Endothelial cell of umbilical vein (primary cell): ENCODE results near the gene COL18A1. TPM values are rescaled to one million over a fixed set of nuclear protein-coding genes. Genes with fewer than 3 reads are reported as not detected.

Experiments used
- BruUV-seq: library from RNA; stranded (reverse); fragments of 400-500 nt; replicated peaks from 2 replicates; lab custom pipeline; 2021; lab: Mats Ljungman, UMichigan
- CTCF ChIA-PET: fragments of 300-600, 350-600 bp; sonication (Branson Sonifier 250); formaldehyde crosslinking; loops from one replicate; lab custom pipeline; 2021; ENCODE audit warnings: antibody characterized with exemption, inconsistent platforms; lab: Charles Lee
- POLR2A ChIA-PET: fragments of 300-600, 350-600 bp; sonication (Branson Sonifier 250); formaldehyde crosslinking; loops from one replicate; lab custom pipeline; 2021; ENCODE audit warnings: antibody characterized with exemption, inconsistent platforms; lab: Charles Lee
- DNase-seq: peaks from one replicate; pipeline ENCODE4 v3.0.0-alpha.2; 2011; ENCODE audit warnings: low read depth, low spot score
- FAIRE-seq: peaks from 2 replicates; lab custom pipeline; 2011; peaks lifted over from hg19 to GRCh38; lab: Jason Lieb, UNC
- H2AFZ ChIP-seq: 2 replicates; pipeline ENCODE4 v1.6.0; 2012; ENCODE audit warnings: low read depth, low read length, control low read depth, inconsistent platforms
- H3K27ac ChIP-seq: 2 replicates; pipeline ENCODE4 v1.5.1; 2011; ENCODE audit warnings: low read depth, mild to moderate bottlenecking, control low read depth, low read length, moderate library complexity; ENCODE audit not compliant: insufficient read depth
- H3K27me3 ChIP-seq, 2 experiments: 2 replicates each; pipeline versions ENCODE4 v1.6.0 to v1.6.1; 2011; ENCODE audit warnings: low read length in 2 of 2, mixed read lengths in 1 of 2; ENCODE audit not compliant: control insufficient read depth in 2 of 2, insufficient read depth in 2 of 2
- H3K36me3 ChIP-seq, 2 experiments: 2 replicates in 1 of 2; 3 replicates in 1 of 2; pipeline ENCODE4 v1.5.1; 2011; ENCODE audit warnings: low read length in 2 of 2, mild to moderate bottlenecking in 1 of 2, moderate library complexity in 1 of 2; ENCODE audit not compliant: control insufficient read depth in 2 of 2, insufficient read depth in 2 of 2; ENCODE audit errors: extremely low read depth in 1 of 2
- H3K4me1 ChIP-seq: 3 replicates; pipeline ENCODE4 v1.5.1; 2011; ENCODE audit warnings: mild to moderate bottlenecking, low read length; ENCODE audit not compliant: control insufficient read depth, insufficient read depth; ENCODE audit errors: extremely low read depth
- H3K4me2 ChIP-seq: 2 replicates; pipeline ENCODE4 v1.6.1; 2011; ENCODE audit warnings: low read length, control low read depth, mixed read lengths; ENCODE audit not compliant: insufficient read depth
- H3K4me3 ChIP-seq, 3 experiments: fragments of 200-600 bp in 1 of 3; sonication (generic), shearing (Covaris generic) in 1 of 3; replicated peaks in 1 of 3; 2 replicates each; pipeline ENCODE4 v1.5.1; 2011 to 2016; ENCODE audit warnings: control low read depth in 3 of 3, low read length in 3 of 3, mild to moderate bottlenecking in 2 of 3, inconsistent platforms in 1 of 3, low read depth in 1 of 3, moderate library complexity in 1 of 3; ENCODE audit not compliant: insufficient read depth in 1 of 3
- H3K79me2 ChIP-seq: 2 replicates; pipeline ENCODE4 v1.6.0; 2012; ENCODE audit warnings: low read length, inconsistent platforms; ENCODE audit not compliant: control insufficient read depth, insufficient read depth
- H3K9ac ChIP-seq: replicated peaks from 2 replicates; pipeline ENCODE3; 2011; ENCODE audit warnings: low read length, control low read depth; ENCODE audit not compliant: insufficient read depth; ENCODE audit errors: extremely low read depth
- H3K9me1 ChIP-seq: replicated peaks from 3 replicates; pipeline ENCODE4 v1.6.0; 2011; ENCODE audit warnings: mild to moderate bottlenecking, low read length; ENCODE audit not compliant: control insufficient read depth, insufficient read depth; ENCODE audit errors: extremely low read depth
- H3K9me3 ChIP-seq: replicated peaks from 2 replicates; pipeline ENCODE4 v1.5.1; 2012; ENCODE audit warnings: low read length, inconsistent platforms; ENCODE audit not compliant: control insufficient read depth, insufficient read depth
- H4K20me1 ChIP-seq: replicated peaks from 2 replicates; pipeline ENCODE3; 2011; ENCODE audit warnings: mild to moderate bottlenecking, low read length; ENCODE audit not compliant: control insufficient read depth, insufficient read depth; ENCODE audit errors: extremely low read depth
- EZH2 ChIP-seq: IDR thresholded peaks from 2 replicates; pipeline ENCODE4 v1.6.1; 2012; ENCODE audit warnings: borderline replicate concordance, low read depth, mild to moderate bottlenecking, moderate library complexity, low read length, inconsistent platforms; ENCODE audit not compliant: severe bottlenecking
- FOS ChIP-seq: IDR thresholded peaks from 2 replicates; pipeline ENCODE4 v1.6.1; 2011; ENCODE audit warnings: mild to moderate bottlenecking, low read length, moderate library complexity, borderline replicate concordance; ENCODE audit not compliant: insufficient read depth
- GATA2 ChIP-seq: IDR thresholded peaks from 2 replicates; pipeline ENCODE4 v1.7.0; 2011; ENCODE audit warnings: low read depth, mild to moderate bottlenecking, moderate library complexity, mixed read lengths, low read length; ENCODE audit not compliant: insufficient read length, insufficient read depth
- JUN ChIP-seq: IDR thresholded peaks from 2 replicates; pipeline ENCODE4 v1.6.1; 2011; ENCODE audit warnings: borderline replicate concordance, low read depth; ENCODE audit not compliant: insufficient read length, insufficient read depth
- MYC ChIP-seq: IDR thresholded peaks from one replicate; pipeline ENCODE4 v1.6.1; 2011; ENCODE audit warnings: mild to moderate bottlenecking, low read depth, low read length
- POLR2A ChIP-seq: IDR thresholded peaks from 2 replicates; pipeline ENCODE4 v1.6.1; 2012; ENCODE audit warnings: low read depth, mild to moderate bottlenecking, control low read depth, low read length
- POLR2AphosphoS5 ChIP-seq: IDR thresholded peaks from 2 replicates; pipeline ENCODE4 v1.6.1; 2012; ENCODE audit warnings: low read depth, mild to moderate bottlenecking, control low read depth, low read length, moderate library complexity; ENCODE audit not compliant: insufficient read depth
- dilution Hi-C: fragments of 300-500 bp; cut with MboI; formaldehyde crosslinking; loops from one replicate; pipeline ENCODE4 v1.15.0; 2019; ENCODE audit warnings: low sequenced_read_pairs; ENCODE audit not compliant: extremely low pct_ligation_motif_present
- intact Hi-C: fragments of 100-400 bp; cut with micrococcal nuclease; formaldehyde crosslinking; loops from one replicate; pipeline ENCODE4 v1.10.0; 2022
- polyA plus RNA-seq, 4 experiments: library from polyadenylated mRNA; depleted of rRNA in 3 of 4; stranded (reverse) in 3 of 4; unstranded in 1 of 4; fragments of >200 nt; gene quantifications; 2 replicates each; pipeline versions ENCODE4 v1.2.1 to v1.2.3, GENCODE V29; 2011 to 2012; ENCODE audit warnings: missing spikeins in 1 of 4
- total RNA-seq: library from RNA; stranded (reverse); gene quantifications from 2 replicates; pipeline ENCODE4 v1.2.3, GENCODE V29; 2021
- TF ChIP-seq, protein P1 (sequence below): IDR thresholded peaks from 2 replicates; pipeline ENCODE4 v1.6.1; 2011; ENCODE audit not compliant: insufficient read depth, insufficient read length

Gene COL18A1
- total and polyA plus RNA-seq, 2 donors (not counting 3 experiments of a cell fraction or from before 2014, with no cell fraction given) = 198 to 252 TPM

DNA sequence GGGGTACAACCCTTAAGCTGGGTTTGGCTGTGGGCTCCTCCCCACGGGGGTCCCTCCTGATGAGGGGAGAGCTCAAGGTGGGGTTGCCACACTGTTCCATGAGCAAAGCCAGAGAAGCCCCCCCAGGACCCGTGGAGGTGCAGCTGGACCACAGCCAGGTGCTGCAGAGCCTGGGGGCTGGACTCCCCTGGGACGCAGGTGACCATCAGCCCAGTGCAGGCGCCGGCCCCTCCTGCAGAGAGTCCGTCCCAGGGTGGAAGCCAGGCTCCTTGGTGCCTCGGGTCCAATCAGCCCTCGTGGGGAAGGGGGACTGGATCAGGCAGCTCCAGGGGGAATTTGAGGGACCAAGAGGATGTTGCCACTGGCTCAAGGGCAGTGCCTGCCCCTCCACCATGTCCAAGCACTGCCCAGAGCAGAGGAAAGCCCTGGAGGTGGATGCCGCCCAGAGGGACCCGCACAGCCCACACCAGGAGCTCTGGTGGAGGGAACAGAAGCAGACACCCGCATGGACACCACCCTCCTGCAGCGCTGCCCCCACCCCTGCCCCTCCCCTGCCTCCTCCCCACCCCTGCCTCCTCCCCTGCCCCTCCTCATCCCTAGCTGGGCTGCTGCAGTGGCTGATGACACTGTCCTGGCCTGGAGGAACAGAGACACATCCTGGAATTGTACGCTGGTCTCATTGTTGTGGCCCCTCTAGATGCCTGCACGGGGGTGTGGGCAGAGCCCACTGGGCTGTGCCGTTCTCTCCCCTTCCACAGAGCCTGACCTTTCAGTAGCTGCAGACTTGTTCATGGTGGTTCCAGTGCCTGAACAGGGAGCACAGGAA lies 30.8 kb upstream of the COL18A1 start:
- no peak for FAIRE-seq
- Histone ChIP-seq H3K4me2 (no peak overlapping the region), H3K9me3 (no peaks in the 10 kb centered on the region), H4K20me1 (no peaks in the 10 kb centered on the region), H3K27me3 (peaks cover 0 to 1% of the 10 kb centered on the region in 2 experiments), H3K4me3 (no peak overlapping the region), H3K36me3 (no peaks in the 10 kb centered on the region), H3K79me2 (no peaks in the 10 kb centered on the region), H3K27ac (no peak overlapping the region), H3K4me1 (no peaks in the 10 kb centered on the region), H3K9ac (no peak overlapping the region), H3K9me1 (no peaks in the 10 kb centered on the region), H2AFZ (no peak overlapping the region)
- CTCF ChIA-PET = interaction anchor here (1.5 to 2.8 kb wide), 3 partner anchors 13 to 65 kb away, joined by 3 to 7 read pairs (median 6); no protein-coding TSS in a partner anchor
- BruUV-seq = no TSS peak
- POLR2A ChIA-PET = interaction anchor here (1.0 kb wide), 1 partner anchor 10 kb away, joined by 3 read pairs; no protein-coding TSS in a partner anchor
- dilution Hi-C loops = no loop called here
- no peak for DNase-seq
- TF ChIP-seq MYC (no peak), FOS (no peak), POLR2A (no peak), GATA2 (no peak), JUN (no peak), POLR2AphosphoS5 (no peak), EZH2 (no peak)
- TF ChIP-seq, protein P1, sequence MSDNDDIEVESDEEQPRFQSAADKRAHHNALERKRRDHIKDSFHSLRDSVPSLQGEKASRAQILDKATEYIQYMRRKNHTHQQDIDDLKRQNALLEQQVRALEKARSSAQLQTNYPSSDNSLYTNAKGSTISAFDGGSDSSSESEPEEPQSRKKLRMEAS = no peak
- intact Hi-C loops = no loop called here
